ENCODE results near the gene MIGA2. TPM values are rescaled to one million over a fixed set of nuclear protein-coding genes. Genes with fewer than 3 reads are reported as not detected.

Gene MIGA2
- total RNA-seq, 1 donor from 2014 or later: 19.7 TPM

DNA sequence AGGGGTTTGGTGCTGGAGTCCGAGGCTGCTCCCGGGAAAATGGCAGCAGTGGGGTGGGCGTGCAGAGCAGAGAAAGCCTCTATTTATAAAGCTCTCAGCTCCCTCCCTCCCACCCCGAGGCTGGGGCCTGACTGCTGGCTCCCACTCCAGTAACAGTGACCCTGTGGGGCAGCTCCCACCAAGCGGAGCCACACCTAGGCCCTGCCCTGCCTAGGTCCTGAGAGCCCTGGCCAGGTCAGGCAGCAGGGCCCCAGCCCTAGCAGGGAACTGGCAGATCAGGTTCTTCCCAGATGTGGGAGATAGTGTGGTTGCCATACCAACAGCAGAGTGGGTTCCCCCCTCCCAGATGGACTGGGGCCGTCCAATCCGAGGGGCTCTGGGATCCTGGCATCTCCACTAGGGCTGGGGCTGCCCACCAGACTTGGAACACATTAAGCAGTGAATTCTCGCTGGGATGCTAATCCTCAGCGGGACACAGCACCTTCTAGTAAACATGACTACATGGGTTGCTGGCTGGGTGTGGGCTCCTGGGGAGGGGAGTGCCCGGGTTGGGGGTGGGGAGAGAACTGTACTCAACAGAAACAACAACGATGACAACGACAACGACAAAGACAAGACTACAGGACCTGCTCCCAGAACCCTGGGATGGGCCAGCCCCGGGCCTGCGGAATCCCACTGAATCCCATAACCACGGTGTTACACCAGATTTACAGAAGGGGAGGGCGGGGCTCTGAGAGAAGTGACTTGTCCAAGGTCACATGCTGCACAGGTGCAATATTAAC, 9.8 kb upstream of the MIGA2 start:
- TF ChIP-seq, protein P1, sequence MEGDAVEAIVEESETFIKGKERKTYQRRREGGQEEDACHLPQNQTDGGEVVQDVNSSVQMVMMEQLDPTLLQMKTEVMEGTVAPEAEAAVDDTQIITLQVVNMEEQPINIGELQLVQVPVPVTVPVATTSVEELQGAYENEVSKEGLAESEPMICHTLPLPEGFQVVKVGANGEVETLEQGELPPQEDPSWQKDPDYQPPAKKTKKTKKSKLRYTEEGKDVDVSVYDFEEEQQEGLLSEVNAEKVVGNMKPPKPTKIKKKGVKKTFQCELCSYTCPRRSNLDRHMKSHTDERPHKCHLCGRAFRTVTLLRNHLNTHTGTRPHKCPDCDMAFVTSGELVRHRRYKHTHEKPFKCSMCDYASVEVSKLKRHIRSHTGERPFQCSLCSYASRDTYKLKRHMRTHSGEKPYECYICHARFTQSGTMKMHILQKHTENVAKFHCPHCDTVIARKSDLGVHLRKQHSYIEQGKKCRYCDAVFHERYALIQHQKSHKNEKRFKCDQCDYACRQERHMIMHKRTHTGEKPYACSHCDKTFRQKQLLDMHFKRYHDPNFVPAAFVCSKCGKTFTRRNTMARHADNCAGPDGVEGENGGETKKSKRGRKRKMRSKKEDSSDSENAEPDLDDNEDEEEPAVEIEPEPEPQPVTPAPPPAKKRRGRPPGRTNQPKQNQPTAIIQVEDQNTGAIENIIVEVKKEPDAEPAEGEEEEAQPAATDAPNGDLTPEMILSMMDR (IDR thresholded peaks at IDR 0.05): no peak
- peak overlapping the region; percentile 41 for H3K27ac Mint-ChIP-seq (ENCODE audit: unreplicated experiment)
- peaks cover 1% of the 10 kb centered on the region for H3K36me3 Mint-ChIP-seq (ENCODE audit: low read depth)
- peaks cover 38% of the 10 kb centered on the region for H3K4me1 Mint-ChIP-seq (ENCODE audit: low read depth)
- no peaks in the 10 kb centered on the region for H3K27me3 Mint-ChIP-seq (ENCODE audit: low read depth)
- peak overlapping the region; percentile 76 for H3K4me3 Mint-ChIP-seq (ENCODE audit: unreplicated experiment)
- H3K9me3 Mint-ChIP-seq (ENCODE audit: low read depth): no peaks in the 10 kb centered on the region
- DNase-seq (ENCODE audit: low spot score): no peak

DNA sequence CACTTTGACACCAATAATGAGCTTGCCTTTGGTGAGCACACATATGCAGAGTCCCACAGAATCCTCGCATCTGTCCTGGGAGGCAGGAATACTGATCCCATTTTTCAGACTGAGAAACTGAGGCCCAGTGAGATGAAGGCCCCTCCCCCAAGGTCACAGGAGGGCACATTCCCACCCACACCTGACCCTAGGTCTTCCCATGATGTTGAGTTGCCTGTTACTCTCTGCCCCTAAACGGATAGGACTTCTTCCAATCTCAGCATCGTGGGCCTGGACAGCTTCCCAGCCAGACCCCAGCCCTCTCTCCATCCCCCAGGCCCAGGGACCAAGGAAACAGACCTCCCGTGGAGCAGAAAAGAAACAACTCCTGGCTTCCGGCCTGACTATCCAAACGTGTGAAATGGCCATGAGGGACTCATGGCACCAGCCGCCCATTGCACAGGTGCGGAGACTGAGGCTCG, 9.2 kb upstream of the MIGA2 start:
- DNase-seq (ENCODE audit: low spot score): no peak
- Mint-ChIP-seq H3K9me3 (ENCODE audit: low read depth) (no peaks in the 10 kb centered on the region), H3K27ac (ENCODE audit: unreplicated experiment) (peak overlapping the region; percentile 68), H3K27me3 (ENCODE audit: low read depth) (no peaks in the 10 kb centered on the region), H3K4me3 (ENCODE audit: unreplicated experiment) (peak overlapping the region; percentile 76), H3K36me3 (ENCODE audit: low read depth) (no peaks in the 10 kb centered on the region), H3K4me1 (ENCODE audit: low read depth) (peaks cover 34% of the 10 kb centered on the region)
- TF ChIP-seq, protein P1 (IDR thresholded peaks at IDR 0.05): no peak

DNA sequence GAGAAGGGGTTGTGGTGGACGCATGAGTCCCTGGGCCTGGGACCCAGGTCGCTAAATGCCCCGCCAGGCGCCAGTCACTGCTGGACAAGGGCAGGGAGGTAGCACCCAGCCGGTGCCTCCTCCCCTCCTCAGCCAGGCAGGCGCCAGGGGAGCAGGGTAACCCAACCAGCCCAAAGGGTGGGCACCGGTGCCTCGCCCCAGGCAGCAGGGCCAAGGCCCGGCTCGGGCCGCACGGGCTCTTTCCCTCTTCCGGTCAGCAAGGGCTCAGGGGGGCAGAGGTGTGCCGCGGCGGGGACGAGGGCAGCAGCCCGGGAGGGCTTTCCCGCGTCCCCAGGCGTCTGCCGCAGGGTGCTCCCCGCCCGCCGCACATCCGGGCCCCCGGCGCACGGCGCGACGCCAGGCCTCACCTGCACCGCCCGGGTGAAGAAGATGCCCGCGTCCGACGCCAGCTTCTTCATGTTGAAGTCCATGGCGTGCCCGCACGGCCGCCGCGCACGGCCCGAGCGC, 8.7 kb upstream of the MIGA2 start:
- no peak for DNase-seq (ENCODE audit: low spot score)
- peak overlapping the region; percentile 68 for H3K27ac Mint-ChIP-seq (ENCODE audit: unreplicated experiment)
- no peaks in the 10 kb centered on the region for H3K9me3 Mint-ChIP-seq (ENCODE audit: low read depth)

DNA sequence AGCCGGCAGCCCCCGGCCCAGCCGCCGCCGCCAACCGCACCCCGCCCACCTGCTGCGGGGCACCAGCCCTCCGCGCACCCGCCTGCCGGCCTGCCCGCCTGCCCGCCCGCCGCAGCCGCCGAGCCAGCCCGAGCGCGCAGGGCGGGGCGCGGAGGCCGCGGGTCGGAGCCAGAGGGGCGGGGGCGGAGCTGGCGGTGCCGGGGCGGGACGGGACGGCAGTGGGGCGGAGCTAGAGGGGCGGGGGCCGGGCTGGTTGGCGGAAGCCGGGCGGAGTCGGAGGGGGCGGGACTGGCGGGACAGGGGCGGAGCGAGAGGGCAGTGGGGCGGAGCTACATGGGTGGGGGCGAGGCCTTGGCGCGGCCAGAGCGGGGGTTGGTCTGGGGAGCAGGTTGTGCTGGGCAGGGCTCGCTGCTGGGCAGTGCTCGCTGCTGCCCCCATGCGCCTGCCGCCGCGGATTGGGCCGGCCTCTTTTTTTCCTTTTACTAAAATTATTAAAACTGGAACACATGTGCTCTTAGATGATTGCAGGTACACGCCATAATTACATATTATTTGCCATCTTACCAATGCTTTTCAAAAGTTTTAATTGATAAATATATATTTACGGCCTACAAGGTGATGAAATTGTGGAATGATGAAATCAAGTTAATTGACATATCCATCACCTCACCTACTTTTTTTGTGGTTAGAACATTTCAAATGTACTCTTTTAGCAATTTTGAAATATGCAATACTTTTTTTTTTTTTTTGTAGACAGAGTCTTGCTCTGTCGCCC, 8.0 kb upstream of the MIGA2 start, which contains the start of gene SH3GLB2:
Gene SH3GLB2 (minus strand): TSS at position 140 of the 775 bp plus-strand sequence. CDS start 177 bp downstream, outside the sequence.
- Mint-ChIP-seq H3K36me3 (ENCODE audit: low read depth) (no peaks in the 10 kb centered on the region), H3K27me3 (ENCODE audit: low read depth) (no peaks in the 10 kb centered on the region), H3K9me3 (ENCODE audit: low read depth) (no peaks in the 10 kb centered on the region), H3K4me1 (ENCODE audit: low read depth) (peaks cover 24% of the 10 kb centered on the region), H3K27ac (ENCODE audit: unreplicated experiment) (peak within 1 kb of the TSS; percentile 68), H3K4me3 (ENCODE audit: unreplicated experiment) (peak within 1 kb of the TSS; percentile 76)
- DNase-seq (ENCODE audit: low spot score): peak; percentile 99
- TF ChIP-seq, protein P1 (IDR thresholded peaks at IDR 0.05): peak; percentile 89

More for the DNA sequence above, 8.7 kb upstream of the MIGA2 start:
- H3K36me3 Mint-ChIP-seq (ENCODE audit: low read depth): no peaks in the 10 kb centered on the region
- TF ChIP-seq, protein P1 (IDR thresholded peaks at IDR 0.05): no peak
- no peaks in the 10 kb centered on the region for H3K27me3 Mint-ChIP-seq (ENCODE audit: low read depth)
- peaks cover 30% of the 10 kb centered on the region for H3K4me1 Mint-ChIP-seq (ENCODE audit: low read depth)
- peak overlapping the region; percentile 76 for H3K4me3 Mint-ChIP-seq (ENCODE audit: unreplicated experiment)

DNA sequence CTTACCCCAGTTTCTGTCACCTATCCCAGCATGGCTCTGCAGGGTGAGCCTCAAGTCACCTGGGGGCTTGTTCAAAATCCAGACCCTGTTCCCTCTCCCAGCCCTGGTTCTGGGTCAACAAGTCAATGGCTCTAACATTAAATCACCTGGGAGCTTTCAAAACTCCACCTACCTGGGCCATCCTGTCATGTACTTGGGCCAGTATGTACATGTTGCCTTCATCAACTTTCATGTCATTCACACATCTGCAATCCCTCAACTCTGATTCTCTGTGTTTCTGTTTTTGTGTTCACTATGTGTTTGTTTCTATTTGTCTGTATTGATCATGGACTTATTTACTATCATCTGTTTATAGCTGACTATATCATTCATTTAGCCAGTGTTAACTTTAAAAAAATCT, 6.2 kb upstream of the MIGA2 start:
- H3K27ac Mint-ChIP-seq (ENCODE audit: unreplicated experiment): no peak overlapping the region
- TF ChIP-seq, protein P1 (IDR thresholded peaks at IDR 0.05): no peak
- H3K4me3 Mint-ChIP-seq (ENCODE audit: unreplicated experiment): no peak overlapping the region
- DNase-seq (ENCODE audit: low spot score): no peak
- no peaks in the 10 kb centered on the region for H3K9me3 Mint-ChIP-seq (ENCODE audit: low read depth)
- no peaks in the 10 kb centered on the region for H3K36me3 Mint-ChIP-seq (ENCODE audit: low read depth)
- peaks cover 19% of the 10 kb centered on the region for H3K4me1 Mint-ChIP-seq (ENCODE audit: low read depth)
- no peaks in the 10 kb centered on the region for H3K27me3 Mint-ChIP-seq (ENCODE audit: low read depth)
